Bronchial epithelial cell (primary cell): ENCODE measurements around the gene BTBD19. TPM values are rescaled to one million over a fixed set of nuclear protein-coding genes. Genes with fewer than 3 reads are reported as not detected.
"Not testable (repeated sequence)": the region's sequence is repeated elsewhere in the genome, so short reads cannot be mapped to it uniquely, and the experiment has no call there.

Source experiments
- DNase-seq: peaks from one replicate; pipeline ENCODE4 v3.0.0-alpha.2; 2010; ENCODE audit warnings: low read depth
- FAIRE-seq: peaks from 2 replicates; lab custom pipeline; 2011; peaks lifted over from hg19 to GRCh38; lab: Jason Lieb, UNC
- H3K27me3 ChIP-seq: 2 replicates; pipeline ENCODE4 v1.5.1; 2011; ENCODE audit warnings: low read length; ENCODE audit not compliant: control insufficient read depth, insufficient read depth
- H3K36me3 ChIP-seq: 2 replicates; pipeline ENCODE4 v1.5.1; 2011; ENCODE audit warnings: low read length; ENCODE audit not compliant: control insufficient read depth, insufficient read depth
- H3K4me3 ChIP-seq: 2 replicates; pipeline ENCODE4 v1.5.1; 2011; ENCODE audit warnings: mild to moderate bottlenecking, low read depth, low read length, control low read depth
- CTCF ChIP-seq: IDR thresholded peaks from 2 replicates; pipeline ENCODE4 v1.5.1; 2011; ENCODE audit warnings: mild to moderate bottlenecking, moderate library complexity, low read length, control low read depth, inconsistent platforms; ENCODE audit not compliant: insufficient read depth, severe bottlenecking
- total RNA-seq: library from RNA; depleted of rRNA; stranded (reverse); fragments of >200 nt; gene quantifications from 2 replicates; pipeline ENCODE4 v1.2.1, GENCODE V29; 2014

The BTBD19 gene
- total RNA-seq, 1 donor from 2014 or later = 0.53 TPM

DNA sequence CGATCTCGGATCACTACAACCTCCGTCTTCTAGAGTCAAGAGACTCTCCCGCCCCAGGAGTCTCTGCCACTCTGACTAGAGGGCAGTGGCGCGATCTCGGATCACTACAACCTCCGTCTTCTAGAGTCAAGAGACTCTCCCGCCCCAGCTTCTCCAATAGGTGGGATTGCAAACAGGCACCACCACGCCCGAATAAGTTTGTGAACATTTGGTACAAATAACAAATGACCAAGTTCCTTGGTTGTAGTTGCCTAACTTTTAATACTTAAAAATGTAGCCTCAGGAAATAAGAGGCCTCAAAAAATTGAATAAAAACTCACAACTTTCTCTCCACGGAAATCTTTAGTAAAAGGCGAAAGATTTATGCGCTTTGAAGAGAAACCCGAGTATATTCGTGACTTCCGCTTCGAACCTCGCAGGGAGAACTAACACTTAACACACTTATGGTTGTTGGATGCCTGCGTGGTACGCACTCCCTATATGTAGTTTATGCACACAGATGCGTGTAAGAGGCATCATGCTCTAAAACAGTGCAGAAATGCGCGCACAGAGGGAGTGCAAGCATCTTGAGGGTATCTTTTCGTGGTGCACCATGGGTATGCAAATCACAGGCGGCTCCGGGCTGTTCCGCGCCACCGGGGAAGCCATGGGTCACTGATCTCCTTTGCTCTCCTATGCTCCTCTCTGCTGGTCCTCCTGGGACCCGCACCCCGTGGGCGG lies 11.4 kb downstream of the BTBD19 start:
- peak; percentile 1 for TF ChIP-seq CTCF

DNA sequence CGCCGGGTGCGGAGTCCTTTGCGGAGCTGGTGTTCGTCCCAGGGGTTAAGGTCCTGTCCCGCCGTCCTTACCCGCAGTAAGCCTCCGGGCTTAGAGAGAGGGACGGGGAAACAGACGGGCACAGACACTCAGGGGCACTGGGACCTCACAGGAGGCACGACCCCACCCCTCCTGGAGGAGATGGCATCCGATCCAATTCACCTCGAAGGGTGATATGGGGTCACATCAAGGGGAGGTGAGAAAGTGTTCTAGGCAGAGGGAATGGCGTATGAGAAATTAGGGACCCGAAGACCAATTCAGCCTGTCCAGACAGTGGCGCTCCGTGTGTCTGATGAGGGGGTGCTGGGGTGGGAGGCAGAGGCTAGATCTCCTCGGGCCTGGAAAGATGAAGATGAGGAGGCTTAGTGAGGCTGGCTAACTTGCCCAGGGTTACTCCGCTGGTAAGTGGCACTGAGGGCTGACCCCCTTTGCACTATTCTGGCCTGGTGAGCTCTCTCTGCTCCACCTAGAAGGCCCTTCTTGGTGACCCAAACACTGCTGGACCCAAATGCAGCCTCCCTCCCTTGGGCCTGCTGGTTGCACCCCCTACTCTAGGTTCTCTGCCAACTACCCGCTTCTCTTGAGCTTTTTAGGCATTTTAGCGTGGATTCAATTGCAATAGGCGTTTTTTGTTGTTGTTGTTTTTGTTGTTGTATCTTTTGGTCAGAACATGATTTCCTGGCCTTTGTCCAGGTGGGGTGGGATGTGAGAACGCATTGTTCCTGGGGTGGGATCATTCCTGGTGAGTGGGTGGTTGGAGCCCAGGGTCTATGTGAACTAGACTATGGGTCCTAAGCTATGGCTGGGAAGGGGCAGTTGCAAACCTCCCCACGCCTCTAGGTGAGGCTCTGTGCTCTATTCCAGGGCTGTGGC lies 12.3 kb downstream of the BTBD19 start:
- no peaks in the 10 kb centered on the region for H3K36me3 ChIP-seq
- DNase-seq (no peak), FAIRE-seq (no peak)
- TF ChIP-seq CTCF = no peak
- H3K4me3 ChIP-seq = peak overlapping the region; percentile 45
- no peaks in the 10 kb centered on the region for H3K27me3 ChIP-seq

More for the DNA sequence above, 11.4 kb downstream of the BTBD19 start:
- FAIRE-seq (peak; percentile 92), DNase-seq (peak; percentile 92)
- no peaks in the 10 kb centered on the region for H3K36me3 ChIP-seq
- peak overlapping the region; percentile 45 for H3K4me3 ChIP-seq
- H3K27me3 ChIP-seq = no peaks in the 10 kb centered on the region

DNA sequence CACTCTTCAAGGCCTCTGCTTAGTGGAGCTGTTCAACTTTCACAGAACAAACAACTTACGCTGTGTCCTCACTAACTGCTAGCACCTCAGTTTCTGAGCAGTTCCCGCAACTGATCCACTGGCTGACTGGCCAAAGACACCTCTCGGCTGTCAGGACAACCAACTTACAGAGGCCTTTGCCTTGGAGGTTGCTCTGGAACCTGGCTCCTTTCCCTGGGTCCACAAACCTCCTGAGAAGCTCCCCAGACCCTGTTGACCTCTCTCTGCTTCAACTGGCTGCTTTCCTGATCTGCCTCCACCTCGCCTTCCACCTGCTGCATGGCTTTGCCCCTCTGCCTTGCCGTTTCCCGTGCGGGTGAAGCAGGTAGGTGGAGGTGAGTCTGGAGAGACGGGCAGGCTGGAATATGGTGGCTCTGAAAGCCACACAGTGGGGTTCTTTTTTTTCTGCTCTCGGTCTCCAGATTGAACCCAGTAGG lies 13.0 kb downstream of the BTBD19 start:
- DNase-seq (no peak), FAIRE-seq (no peak)
- TF ChIP-seq CTCF = no peak
- H3K27me3 ChIP-seq = no peaks in the 10 kb centered on the region
- no peaks in the 10 kb centered on the region for H3K36me3 ChIP-seq
- H3K4me3 ChIP-seq = no peak overlapping the region

DNA sequence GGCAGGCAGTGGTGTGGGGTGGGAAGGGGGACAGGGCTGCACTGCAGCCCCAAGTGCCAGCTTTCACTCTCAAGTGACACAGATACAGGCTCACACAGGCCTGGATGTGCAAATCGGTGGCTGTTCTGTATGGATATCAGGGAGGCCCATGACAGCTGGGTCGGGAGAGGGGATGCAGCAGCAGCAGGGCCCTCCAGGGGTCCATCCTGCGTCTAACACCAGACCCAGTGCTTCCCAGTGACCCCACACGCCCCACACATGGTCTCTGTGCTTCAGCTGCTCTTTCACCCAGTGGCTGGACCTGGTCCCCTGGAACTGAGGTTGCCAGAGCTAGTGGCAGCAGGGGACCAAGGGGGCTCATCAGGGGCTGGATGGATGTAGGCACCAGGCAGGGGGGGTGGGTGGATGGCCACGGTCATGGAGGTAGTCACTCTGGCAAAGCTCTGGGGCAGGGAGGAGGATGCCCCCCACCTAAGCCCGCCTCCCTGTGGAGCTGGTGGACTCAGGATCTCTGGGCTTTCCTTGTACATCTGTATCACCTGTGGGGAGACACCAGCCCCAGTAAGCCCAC lies 13.9 kb downstream of the BTBD19 start:
- Histone ChIP-seq H3K36me3 (no peaks in the 10 kb centered on the region), H3K27me3 (no peaks in the 10 kb centered on the region), H3K4me3 (no peak overlapping the region)
- no peak for FAIRE-seq
- DNase-seq = no peak
- TF ChIP-seq CTCF = no peak

- DNase-seq (no peak), FAIRE-seq (no peak)
- Histone ChIP-seq H3K27me3 (no peaks in the 10 kb centered on the region), H3K4me3 (no peak overlapping the region), H3K36me3 (no peaks in the 10 kb centered on the region)
- no peak for TF ChIP-seq CTCF
Measured at GRCh38 chr1:44822981-44823451, 14.7 kb downstream of the BTBD19 start.

DNA sequence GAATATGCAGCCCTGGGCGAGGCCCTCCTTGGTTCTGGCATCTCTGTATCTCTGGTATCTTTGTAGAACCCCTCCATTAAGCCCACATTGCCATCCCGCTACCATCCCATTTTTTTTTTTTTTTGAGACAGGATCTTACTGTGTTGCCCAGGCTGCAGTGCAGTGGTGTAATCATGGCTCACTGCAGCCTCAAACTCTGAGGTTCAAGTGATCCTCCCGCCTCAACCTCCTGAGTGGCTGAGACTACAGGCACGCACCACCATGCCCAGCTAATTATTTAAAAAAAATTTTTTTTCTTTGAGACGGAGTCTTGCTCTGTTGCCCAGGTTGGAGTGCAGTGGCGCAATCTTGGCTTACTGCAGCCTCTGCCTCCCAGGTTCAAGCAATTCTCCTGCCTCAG lies 16.1 kb downstream of the BTBD19 start:
- not testable (repeated sequence) for H3K36me3 ChIP-seq, DNase-seq, FAIRE-seq, H3K27me3 ChIP-seq, H3K4me3 ChIP-seq
